Hematopoietic multipotent progenitor cell (in vitro differentiated cells): ENCODE results near the gene DOP1B. TPM values are rescaled to one million over a fixed set of nuclear protein-coding genes. Genes with fewer than 3 reads are reported as not detected.
A peak's percentile ranks its signal among the peaks of the same experiment; 100 is the strongest.
"Not testable (repeated sequence)": the region's sequence is repeated elsewhere in the genome, so short reads cannot be mapped to it uniquely, and the experiment has no call there.

ENCODE experiments used
- DNase-seq, 3 donors: peaks; one replicate each; pipeline ENCODE4 v3.0.0-alpha.2; 2011 to 2015; ENCODE audit warnings: low read depth in 2 of 3, low spot score in 2 of 3
- total RNA-seq: library from RNA; depleted of rRNA; stranded (reverse); fragments of >200 nt; gene quantifications from one replicate; pipeline ENCODE4 v1.2.3, GENCODE V29; 2012

The DOP1B gene
- 10.8 TPM for total RNA-seq

DNA sequence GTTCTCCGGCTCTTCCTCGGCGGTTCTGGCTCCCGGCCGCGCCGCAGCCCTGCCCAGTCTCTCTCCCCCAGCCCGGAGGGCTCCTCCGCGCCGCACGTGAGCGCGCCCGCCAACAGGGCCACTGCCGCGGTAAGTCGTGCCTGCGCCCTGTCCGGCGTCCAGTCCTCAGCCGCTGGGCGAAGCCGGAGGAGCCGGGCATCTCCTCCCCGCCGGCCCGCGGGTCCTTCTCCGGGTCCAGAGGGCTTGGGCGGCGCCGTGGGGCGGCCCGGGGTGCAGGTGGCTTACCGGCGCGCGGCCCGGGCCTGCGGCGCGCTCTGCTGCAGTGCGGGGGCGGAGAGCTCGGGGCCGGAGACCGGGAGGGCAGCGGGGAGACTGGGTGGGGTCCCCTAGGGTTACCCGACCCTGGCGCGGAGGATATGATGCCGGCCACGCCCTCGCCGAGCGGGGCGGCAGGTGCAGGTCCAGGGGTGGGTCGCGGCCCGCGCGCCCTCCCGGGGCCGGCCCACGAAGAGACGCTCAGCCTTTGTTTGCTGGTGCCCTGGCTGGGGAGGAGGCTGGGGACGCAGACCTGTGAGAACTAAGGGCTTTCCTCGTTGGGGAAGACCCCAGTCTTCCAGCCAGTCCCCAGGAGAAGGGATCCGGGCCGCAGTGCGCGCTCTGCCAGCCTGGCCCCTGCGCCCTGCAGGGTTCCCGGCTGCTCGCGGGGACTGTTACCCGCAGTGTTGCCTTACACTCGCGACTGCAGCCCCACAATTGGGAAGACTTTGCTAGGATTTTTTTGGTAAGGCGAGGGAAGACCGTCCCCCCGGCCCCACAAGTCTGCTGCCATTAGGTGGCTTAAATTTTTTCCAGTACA, at the start of gene DOP1B:
Gene DOP1B (plus strand): TSS at position 10 of the 856 bp plus-strand sequence. CDS start 7,910 bp downstream, outside the sequence.
- peak in 1 of 3 donors; percentile 48 for DNase-seq

DNA sequence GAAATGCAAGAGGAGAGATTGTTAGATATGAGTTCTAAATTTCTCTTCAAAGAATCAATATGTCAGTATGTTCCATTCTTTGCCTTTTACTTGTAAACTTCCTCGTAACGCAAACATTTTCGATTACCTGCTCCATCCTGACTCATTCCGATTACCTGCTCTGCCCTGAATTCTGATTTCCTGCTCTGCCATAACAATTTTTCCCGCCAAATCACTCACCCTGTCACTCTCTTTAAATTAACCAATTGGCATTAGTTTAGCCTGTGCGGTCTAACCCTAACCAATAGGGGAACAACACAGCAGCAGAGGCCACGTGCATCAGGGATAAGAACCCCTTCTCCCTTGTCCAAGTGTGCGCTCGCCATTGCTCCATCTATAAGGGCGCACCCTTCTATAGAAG, 46.8 kb upstream of the DOP1B start:
- no peak for DNase-seq

DNA sequence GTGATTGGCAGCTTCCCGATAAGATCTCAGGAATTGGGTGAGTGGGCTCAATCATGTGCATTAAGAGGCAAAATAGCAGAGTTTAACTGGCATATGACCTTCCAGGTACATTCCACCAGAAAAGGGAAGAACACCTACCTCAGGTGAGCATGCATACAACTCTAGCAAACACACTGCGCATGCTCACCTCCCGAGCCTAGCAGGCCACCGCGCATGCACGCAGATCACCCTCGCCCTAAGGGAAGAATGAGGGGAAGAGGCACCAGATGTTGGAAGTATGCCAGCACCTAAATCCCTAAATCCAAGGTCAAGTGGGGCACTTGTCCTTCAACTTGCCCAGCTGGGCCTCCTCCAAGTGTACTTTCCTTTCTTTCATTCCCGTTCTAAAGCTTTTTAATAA, 45.4 kb upstream of the DOP1B start:
- DNase-seq: no peak

GRCh38 chr21:36113647-36114428, 42.8 kb upstream of the DOP1B start:
- peak in 1 of 3 donors; percentile 35 for DNase-seq

DNA sequence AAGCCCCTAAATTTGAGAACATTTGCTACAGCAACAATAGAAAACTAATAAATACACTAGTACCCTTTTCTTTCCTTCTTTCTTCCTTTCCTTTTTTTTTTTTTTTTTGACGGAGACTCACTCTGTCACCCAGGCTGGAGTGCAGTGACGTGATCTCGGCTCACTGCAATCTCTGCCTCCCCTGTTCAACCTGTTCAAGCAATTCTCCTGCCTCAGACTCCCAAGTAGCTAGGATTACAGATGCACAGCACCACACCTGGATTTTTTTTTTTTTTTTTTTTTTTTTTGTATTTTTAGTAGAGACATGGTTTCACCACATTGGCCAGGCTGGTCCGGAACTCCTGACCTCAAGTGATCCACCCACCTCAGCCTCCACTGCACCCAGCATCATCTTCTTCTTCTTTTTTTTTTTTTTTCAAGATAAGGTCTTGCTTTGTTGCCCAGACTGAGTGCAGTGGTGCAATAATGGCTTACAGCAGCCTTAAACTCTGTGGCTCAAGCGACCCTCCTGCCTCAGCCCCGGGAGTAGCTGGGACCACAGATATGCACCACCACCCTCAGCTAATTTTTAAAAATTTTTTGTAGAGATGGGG, 41.4 kb upstream of the DOP1B start:
- no peak for DNase-seq

- DNase-seq: no peak
Measured at GRCh38 chr21:36117286-36117741, 39.3 kb upstream of the DOP1B start.

- DNase-seq: no peak
Measured at GRCh38 chr21:36120304-36120888, 36.2 kb upstream of the DOP1B start.

- DNase-seq: no peak
Measured at GRCh38 chr21:36122977-36123376, 33.6 kb upstream of the DOP1B start.

DNA sequence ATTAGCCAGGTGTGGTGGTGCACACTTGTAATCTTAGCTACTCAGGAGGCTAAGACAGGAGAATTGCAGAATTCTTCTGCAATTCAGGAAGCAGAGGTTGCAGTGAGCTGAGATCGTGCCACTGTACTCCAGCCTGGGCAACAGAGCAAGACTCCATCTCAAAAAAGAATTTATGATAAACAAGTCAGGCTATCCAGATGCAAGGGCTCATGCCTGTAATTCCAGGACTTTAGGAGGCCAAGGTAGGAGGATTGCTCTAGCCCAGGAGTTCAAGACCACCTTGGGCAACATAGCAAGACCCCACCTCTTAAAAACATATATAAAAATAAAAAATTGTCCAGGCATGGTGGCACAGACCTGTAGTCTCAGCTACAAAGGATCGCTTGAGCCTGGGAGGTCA, 32.2 kb upstream of the DOP1B start:
- DNase-seq: no peak

DNA sequence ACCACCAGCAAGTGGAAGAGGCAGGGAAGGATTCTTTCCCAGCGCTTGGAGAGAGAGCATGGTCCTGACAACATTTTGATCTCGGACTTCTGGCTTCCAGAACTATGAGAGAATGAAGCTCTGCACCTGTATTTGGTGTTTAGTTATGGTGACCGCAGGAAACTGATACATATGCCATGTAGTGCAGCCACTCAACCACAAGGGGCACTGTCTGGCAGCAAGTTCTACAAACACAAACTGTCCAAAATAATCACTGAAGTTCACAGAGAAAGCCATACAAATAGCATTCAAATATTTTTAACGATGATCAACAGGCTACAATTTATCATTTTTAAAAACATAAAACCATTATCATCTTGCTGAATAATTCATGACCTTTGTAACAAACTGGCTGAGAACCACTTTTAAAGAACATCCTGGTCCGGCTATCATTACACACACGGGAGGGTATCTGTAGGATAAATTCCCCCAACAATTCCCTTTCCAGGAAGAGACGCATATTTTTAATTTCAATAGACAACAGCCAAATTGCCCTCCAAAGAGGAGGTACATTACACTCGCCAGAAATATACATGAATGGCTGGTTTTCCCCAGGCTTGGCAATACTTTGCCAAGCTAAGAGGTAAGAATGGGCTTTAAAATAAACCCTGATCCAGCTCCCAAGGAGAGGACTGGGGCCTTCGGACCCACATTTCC, 31.0 kb upstream of the DOP1B start:
- DNase-seq: peak in 2 of 3 donors; percentile 54 to 63

GRCh38 chr21:36126208-36126565, 30.4 kb upstream of the DOP1B start:
- DNase-seq: no peak

GRCh38 chr21:36126621-36127110, 30.0 kb upstream of the DOP1B start:
- no peak for DNase-seq

DNA sequence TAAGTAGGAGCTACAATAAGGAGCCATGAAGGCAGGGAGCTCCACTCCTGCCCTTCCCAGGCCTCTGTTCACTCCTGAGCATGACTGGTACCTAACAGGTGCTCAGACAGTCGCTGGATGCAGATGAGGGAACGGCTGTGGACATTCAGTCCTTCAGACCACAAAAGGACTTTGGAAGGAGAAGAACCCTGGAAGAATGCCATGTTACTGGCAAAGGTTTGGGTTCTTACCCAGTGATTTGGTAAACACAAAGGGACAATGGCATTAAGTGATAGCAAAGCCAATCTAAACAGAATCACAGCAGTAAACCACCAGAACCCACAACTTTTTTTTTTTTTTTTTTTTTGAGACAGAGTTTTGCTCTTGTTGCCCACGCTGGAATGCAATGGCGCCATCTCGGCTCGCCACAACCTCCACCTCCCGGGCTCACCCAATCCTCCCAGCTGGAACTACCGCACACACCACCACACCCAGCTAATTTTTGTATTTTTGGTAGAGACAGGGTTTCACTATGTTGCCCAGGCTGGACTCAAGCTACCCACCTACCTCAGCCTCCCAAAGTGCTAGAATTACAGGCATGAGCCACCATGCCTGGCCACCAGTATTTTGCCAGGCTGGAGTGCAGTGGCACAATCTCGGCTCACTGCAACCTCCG, 29.2 kb upstream of the DOP1B start:
- no peak for DNase-seq

DNA sequence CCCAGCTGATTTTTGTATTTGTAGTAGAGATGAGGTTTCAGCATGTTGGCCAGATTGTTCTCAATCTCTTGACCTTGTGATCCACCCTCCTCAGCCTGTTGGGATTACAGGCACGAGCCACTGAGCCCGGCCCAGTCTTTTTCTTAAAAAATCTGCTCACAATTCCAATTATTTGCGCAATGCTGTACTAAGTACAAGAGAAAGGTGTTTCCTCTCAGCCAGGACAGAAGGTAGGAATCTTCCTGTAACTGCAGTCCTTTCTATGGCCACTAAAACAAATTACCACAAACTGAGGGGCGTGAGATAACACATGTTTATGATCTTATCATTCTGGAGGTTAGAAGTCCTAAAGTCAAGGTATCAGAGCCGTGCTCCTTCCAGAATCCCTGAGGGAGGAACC, 28.6 kb upstream of the DOP1B start:
- no peak for DNase-seq

- no peak for DNase-seq
Measured at GRCh38 chr21:36129219-36129618, 27.4 kb upstream of the DOP1B start.

DNA sequence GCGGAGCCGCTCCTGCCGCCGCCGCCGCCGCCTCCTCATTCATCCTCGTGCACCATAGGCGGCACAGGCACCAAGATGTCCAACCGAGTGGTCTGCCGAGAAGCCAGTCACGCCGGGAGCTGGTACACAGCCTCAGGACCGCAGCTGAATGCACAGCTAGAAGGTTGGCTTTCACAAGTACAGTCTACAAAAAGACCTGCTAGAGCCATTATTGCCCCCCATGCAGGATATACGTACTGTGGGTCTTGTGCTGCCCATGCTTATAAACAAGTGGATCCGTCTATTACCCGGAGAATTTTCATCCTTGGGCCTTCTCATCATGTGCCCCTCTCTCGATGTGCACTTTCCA, 26.2 kb upstream of the DOP1B start:
- DNase-seq: not testable (repeated sequence)

GRCh38 chr21:36130839-36131238, 25.8 kb upstream of the DOP1B start:
- DNase-seq: not testable (repeated sequence)

DNA sequence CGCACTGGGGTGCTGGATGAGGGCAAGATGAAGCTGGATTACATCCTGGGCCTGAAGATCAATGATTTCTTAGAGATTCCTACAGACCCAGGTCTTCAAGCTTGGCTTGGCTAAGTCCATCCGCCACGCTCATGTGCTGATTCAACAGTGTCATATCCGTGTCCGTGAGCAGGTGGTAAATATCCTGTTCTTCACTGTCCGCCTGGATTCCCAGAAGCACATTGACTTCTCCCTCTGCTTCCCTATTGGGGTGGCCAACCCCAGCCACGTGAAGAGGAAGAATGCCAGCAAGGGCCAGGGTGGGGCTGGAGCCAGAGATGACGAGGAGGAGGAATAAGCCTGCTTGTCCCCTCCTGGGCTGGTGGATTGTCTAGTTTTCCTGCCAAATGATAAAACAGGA, 23.9 kb upstream of the DOP1B start:
- DNase-seq: no peak

DNA sequence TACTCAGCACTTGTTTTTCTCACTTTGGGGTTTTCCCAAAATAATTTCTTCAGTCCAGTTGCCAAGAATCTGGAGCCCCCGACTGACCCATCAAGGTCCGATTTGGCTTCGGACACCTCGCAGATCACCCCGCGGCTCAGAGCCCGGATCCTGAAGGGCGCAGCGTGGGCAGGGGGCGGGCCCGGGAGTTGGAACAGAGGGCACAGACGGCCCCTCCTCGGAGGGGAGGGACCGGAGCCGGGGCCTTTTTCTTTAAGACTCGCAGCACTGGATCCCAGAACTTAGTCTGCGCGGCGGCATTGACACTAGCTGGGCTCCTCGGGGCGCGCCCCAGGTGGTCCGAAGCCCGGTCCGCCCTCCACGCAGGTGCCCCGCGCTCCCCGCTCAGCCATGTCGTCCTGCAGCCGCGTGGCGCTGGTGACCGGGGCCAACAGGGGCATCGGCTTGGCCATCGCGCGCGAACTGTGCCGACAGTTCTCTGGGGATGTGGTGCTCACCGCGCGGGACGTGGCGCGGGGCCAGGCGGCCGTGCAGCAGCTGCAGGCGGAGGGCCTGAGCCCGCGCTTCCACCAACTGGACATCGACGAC, 21.7 kb upstream of the DOP1B start, which contains the start of gene CBR3:
Gene CBR3 (plus strand): TSS at position 277 of the 588 bp plus-strand sequence. CDS start 114 bp downstream, at position 391.
- DNase-seq: peak in 1 of 3 donors; percentile 44
